Ovary (tissue), 9 donors: ENCODE data around the gene PROM2. TPM values are rescaled to one million over a fixed set of nuclear protein-coding genes. Genes with fewer than 3 reads are reported as not detected.
A peak's percentile ranks its signal among the peaks of the same experiment; 100 is the strongest.

Source experiments
- DNase-seq, 5 donors: peaks; one replicate each; pipeline ENCODE4 v3.0.0-alpha.2; 2019 to 2020
- H3K27ac ChIP-seq, 2 donors: fragments of 200-600 bp; one replicate each; pipeline versions ENCODE4 v1.5.1 to v1.8.0; 2019 to 2022
- H3K27me3 ChIP-seq: fragments of 200-600 bp; one replicate; pipeline ENCODE4 v1.8.0; 2022
- H3K36me3 ChIP-seq: fragments of 200-600 bp; sonication (generic); one replicate; pipeline ENCODE4 v1.5.1; 2019
- H3K4me1 ChIP-seq: one replicate; pipeline ENCODE4 v1.8.1; 2013; ENCODE audit warnings: mild to moderate bottlenecking, moderate library complexity; ENCODE audit not compliant: insufficient read depth
- H3K4me3 ChIP-seq: fragments of 200-600 bp; sonication (generic); one replicate; pipeline ENCODE4 v1.5.1; 2017
- H3K9me3 ChIP-seq, 2 donors: fragments of 200-600 bp in 1 of 2; sonication (generic) in 1 of 2; one replicate each; pipeline versions ENCODE4 v1.5.1 to v1.8.1; 2013 to 2019; ENCODE audit warnings: mild to moderate bottlenecking in 1 of 2, moderate library complexity in 1 of 2
- EP300 ChIP-seq: sonication (generic); formaldehyde crosslinking; IDR thresholded peaks from one replicate; pipeline ENCODE4 v1.6.1; 2017; ENCODE audit warnings: antibody characterized with exemption
- POLR2A ChIP-seq: fragments of 450-650 bp; IDR thresholded peaks from one replicate; pipeline ENCODE4 v1.6.1; 2017; ENCODE audit warnings: antibody characterized with exemption, mild to moderate bottlenecking, moderate library complexity
- WGBS, 3 donors: extraction: QIAGEN DNeasy Blood & Tissue Kit in 1 of 3; methylation state at CpG; one replicate each; pipeline versions ENCODE4 v1.1.5 to v1.1.7; 2013 to 2017; 5-methylcytosine and 5-hydroxymethylcytosine counted together
- intact Hi-C, 4 donors: fragments of 100-400 bp; cut with DNase I; formaldehyde crosslinking; loops; one replicate each; pipeline versions ENCODE4 v1.11.0 to v1.15.1; 2022 to 2023
- polyA plus RNA-seq, 2 donors: library from polyadenylated mRNA; stranded (reverse); fragments of 200-250 nt in 1 of 2; fragments of 350-450 nt in 1 of 2; fragmentation: Illumina TruSeq in 1 of 2; extraction: RNeasy Lipid Tissue Mini Kit (QIAGEN cat#74804) in 1 of 2; gene quantifications; one replicate each; pipeline ENCODE4 v1.2.3, GENCODE V29; 2013 to 2014
- total RNA-seq, 7 donors: library from RNA; depleted of rRNA in 2 of 7; stranded (reverse); fragments of >200 nt in 2 of 7; fragmentation: NEBNext Ultra II Directional in 3 of 7; extraction: Animal tissue kit (Norgen Biotek cat#: 25700) in 3 of 7; gene quantifications; one replicate each; pipeline versions ENCODE4 v1.1.0 to v1.2.4, GENCODE V29; 2016 to 2023
- TF ChIP-seq, protein P1 (sequence below), 3 donors: fragments of 450-650 bp in 2 of 3; fragments of 200-600 bp in 1 of 3; IDR thresholded peaks; one replicate each; pipeline versions ENCODE4 v1.5.1 to v1.8.0; 2016 to 2022; ENCODE audit warnings: antibody characterized with exemption in 3 of 3, mild to moderate bottlenecking in 1 of 3
- donor health status: DM: no; HTN: no; CAD: no; lungs with moderate emphysema.
- donor health status: DM: no; HTN: no; CAD: no.
- donor health status: Bipolar disorder and iron deficiency.
- donor health status: DM: yes; HTN: yes; CAD: no.
- donor health status: DM: no; HTN: no; CAD: no.
- donor health status: DM: yes; HTN: yes; CAD: no.

The PROM2 gene
- total and polyA plus RNA-seq, 9 donors: 0.37 to 5.1 (median 3.4) TPM

DNA sequence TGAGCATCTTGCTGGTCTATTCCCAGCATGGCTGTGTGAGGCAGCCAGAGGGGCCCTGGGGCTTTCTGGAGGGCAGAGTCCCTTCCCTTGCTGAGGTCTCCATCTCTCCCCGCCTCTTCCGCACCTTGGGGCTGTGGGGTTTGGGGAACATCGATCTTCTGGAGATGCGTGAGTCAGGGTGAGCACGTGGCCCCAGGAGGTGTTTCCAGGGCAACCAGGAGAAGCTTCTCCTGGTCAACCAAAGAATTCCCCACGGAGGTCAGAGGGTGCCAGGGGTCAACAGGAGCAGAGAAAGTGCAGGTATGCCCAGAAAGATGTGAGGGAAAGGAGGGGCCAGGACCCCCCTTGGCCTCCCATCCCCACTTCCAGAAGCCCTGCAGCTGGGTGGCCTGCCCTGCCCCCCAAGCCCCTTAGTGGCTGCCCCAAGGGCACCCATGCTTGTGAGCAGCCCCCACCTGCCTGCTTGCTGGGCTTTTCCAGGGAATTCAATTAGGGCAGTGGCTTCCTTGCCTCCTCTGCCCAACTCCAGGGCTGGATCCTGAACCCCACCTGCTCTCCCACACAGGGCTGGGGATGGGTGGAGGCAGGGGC is 2.8 kb upstream of the PROM2 start:
- intact Hi-C loops: no loop called here
- DNase-seq: peak in 3 of 5 donors; percentile 4 to 8 (median 5)
- Histone ChIP-seq H3K27ac (no peak overlapping the region), H3K27me3 (no peaks in the 10 kb centered on the region), H3K4me1 (no peaks in the 10 kb centered on the region), H3K9me3 (no peaks in the 10 kb centered on the region), H3K4me3 (no peak overlapping the region), H3K36me3 (no peaks in the 10 kb centered on the region)
- no peak for TF ChIP-seq EP300
- no peak for TF ChIP-seq POLR2A
- TF ChIP-seq, protein P1, sequence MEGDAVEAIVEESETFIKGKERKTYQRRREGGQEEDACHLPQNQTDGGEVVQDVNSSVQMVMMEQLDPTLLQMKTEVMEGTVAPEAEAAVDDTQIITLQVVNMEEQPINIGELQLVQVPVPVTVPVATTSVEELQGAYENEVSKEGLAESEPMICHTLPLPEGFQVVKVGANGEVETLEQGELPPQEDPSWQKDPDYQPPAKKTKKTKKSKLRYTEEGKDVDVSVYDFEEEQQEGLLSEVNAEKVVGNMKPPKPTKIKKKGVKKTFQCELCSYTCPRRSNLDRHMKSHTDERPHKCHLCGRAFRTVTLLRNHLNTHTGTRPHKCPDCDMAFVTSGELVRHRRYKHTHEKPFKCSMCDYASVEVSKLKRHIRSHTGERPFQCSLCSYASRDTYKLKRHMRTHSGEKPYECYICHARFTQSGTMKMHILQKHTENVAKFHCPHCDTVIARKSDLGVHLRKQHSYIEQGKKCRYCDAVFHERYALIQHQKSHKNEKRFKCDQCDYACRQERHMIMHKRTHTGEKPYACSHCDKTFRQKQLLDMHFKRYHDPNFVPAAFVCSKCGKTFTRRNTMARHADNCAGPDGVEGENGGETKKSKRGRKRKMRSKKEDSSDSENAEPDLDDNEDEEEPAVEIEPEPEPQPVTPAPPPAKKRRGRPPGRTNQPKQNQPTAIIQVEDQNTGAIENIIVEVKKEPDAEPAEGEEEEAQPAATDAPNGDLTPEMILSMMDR (IDR thresholded peaks at IDR 0.05): no peak
- 56 to 65% (median 60%) methylated on average over 6 of the region's 6 CpGs for WGBS, 3 donors

DNA sequence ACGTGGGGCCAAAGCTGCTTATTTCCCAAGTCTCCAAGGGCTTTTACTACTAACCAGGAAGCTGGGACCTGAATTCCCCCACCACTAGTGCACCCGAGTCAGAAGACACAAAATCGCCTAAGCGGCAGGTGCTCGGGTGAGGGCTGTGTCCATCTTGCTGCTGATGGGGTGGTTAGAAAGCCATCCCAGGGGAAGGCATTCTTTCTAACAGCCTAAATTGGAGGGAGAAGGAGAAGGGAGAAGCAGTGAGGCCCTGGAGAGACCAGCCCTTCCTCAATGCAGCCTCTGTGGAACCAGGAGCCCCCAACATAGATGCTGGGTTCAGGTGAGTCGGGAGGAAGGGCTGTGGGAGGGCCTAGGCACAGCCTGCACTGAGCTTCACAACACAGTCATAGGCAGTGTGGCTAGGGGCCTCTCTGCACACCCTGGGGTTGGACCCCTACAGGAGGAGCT is 1.9 kb upstream of the PROM2 start:
- H3K27ac ChIP-seq: no peak overlapping the region
- H3K36me3 ChIP-seq: no peaks in the 10 kb centered on the region
- H3K4me3 ChIP-seq: no peak overlapping the region
- intact Hi-C loops: no loop called here
- no peaks in the 10 kb centered on the region for H3K9me3 ChIP-seq
- 75 to 88% (median 75%) methylated on average over 6 of the region's 6 CpGs for WGBS, 3 donors
- no peaks in the 10 kb centered on the region for H3K27me3 ChIP-seq
- TF ChIP-seq EP300 (no peak), POLR2A (no peak)
- TF ChIP-seq, protein P1 (IDR thresholded peaks at IDR 0.05): no peak
- DNase-seq: peak in 3 of 5 donors; percentile 0 to 16 (median 2)
- H3K4me1 ChIP-seq: no peaks in the 10 kb centered on the region

DNA sequence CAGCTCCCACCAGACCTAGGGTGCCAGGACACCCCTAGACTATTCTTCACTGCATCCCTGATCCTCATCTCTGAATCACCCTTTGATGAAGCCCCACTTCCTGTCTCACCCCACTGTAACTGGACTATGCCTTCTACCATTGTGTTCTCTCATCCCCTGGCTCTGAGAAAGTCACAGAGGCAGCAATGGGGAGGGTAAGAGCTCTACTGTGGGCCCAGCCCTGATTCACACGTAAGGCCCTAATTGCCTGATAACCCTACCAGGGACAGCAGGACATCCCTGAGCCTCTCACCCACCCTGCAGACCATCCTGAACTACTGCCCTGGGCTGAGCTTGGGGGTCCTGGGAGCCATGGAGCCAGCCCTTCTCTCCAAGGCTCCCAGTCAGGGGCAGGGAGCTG is 1.5 kb upstream of the PROM2 start:
- H3K4me1 ChIP-seq: no peaks in the 10 kb centered on the region
- H3K27ac ChIP-seq: no peak overlapping the region
- no peak for TF ChIP-seq EP300
- no peak for TF ChIP-seq POLR2A
- TF ChIP-seq, protein P1 (IDR thresholded peaks at IDR 0.05): no peak
- H3K4me3 ChIP-seq: no peak overlapping the region
- H3K36me3 ChIP-seq: no peaks in the 10 kb centered on the region
- H3K9me3 ChIP-seq: no peaks in the 10 kb centered on the region
- WGBS, 3 donors: 57 to 71% (median 60%) methylated on average over 1 of the region's 1 CpG
- no peaks in the 10 kb centered on the region for H3K27me3 ChIP-seq
- intact Hi-C loops: no loop called here
- DNase-seq: peak in 2 of 5 donors; percentile 0 to 1

DNA sequence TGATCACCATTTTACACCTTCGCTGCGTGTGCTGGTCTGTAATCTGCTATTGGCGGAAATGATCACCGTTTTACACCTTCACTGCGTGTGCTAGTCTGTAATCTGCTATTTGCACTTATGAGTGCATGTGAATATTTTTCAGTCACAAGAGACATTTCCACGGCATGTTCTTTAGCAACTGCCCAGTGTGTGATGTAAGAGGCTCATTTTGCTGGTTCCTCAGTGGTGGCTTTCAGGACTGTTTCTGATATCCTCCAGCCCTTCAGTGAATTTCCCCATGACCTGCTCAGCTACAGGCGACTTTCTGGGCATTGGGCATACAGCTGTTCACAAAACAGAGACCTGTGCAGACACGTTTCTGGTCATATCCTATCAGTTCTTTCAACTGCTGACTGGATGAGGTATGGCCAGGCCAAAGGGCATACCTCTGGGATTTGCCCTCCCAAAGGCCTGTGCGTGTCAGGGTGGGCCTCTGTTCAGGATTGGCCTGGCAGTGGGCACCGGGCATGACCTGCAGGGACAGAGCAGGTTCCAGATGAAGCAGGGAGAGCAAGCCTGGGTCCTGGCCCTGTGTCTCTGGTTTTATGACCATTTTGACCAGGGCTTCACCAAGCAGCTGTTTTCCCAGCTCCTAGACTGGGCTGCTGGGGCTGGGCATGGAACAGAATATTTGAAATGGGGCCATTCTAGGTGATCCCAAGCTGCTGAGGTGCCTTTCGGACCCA is 521 bp upstream of the PROM2 start:
- Histone ChIP-seq H3K4me3 (no peak overlapping the region), H3K9me3 (no peaks in the 10 kb centered on the region), H3K27me3 (no peaks in the 10 kb centered on the region), H3K27ac (no peak overlapping the region), H3K36me3 (no peaks in the 10 kb centered on the region), H3K4me1 (no peaks in the 10 kb centered on the region)
- WGBS, 3 donors: 82 to 89% (median 83%) methylated on average over 11 of the region's 11 CpGs
- TF ChIP-seq EP300: no peak
- TF ChIP-seq, protein P1 (IDR thresholded peaks at IDR 0.05): no peak
- no peak for TF ChIP-seq POLR2A
- DNase-seq: peak in 4 of 5 donors; percentile 2 to 6 (median 4)
- intact Hi-C loops: no loop called here
